Measurements from ENCODE around the gene ERICH4. TPM values are rescaled to one million over a fixed set of nuclear protein-coding genes. Genes with fewer than 3 reads are reported as not detected.

ERICH4 gene
- total RNA-seq, 6 experiments from 2014 or later: not detected

GRCh38 chr19:41422456-41422855 lies 20.5 kb upstream of the ERICH4 start:
- Histone ChIP-seq H3K27me3 (no peaks in the 10 kb centered on the region), H3K27ac (no peak overlapping the region), H3K9me3 (no peaks in the 10 kb centered on the region), H3K4me3 (no peak overlapping the region), H3K36me3 (peaks cover 0 to 63% (median 23%) of the 10 kb centered on the region in 4 donors), H3K4me1 (no peaks in the 10 kb centered on the region)
- no peak for TF ChIP-seq POLR2A (IDR thresholded peaks at IDR 0.05)
- TF ChIP-seq, protein P1, sequence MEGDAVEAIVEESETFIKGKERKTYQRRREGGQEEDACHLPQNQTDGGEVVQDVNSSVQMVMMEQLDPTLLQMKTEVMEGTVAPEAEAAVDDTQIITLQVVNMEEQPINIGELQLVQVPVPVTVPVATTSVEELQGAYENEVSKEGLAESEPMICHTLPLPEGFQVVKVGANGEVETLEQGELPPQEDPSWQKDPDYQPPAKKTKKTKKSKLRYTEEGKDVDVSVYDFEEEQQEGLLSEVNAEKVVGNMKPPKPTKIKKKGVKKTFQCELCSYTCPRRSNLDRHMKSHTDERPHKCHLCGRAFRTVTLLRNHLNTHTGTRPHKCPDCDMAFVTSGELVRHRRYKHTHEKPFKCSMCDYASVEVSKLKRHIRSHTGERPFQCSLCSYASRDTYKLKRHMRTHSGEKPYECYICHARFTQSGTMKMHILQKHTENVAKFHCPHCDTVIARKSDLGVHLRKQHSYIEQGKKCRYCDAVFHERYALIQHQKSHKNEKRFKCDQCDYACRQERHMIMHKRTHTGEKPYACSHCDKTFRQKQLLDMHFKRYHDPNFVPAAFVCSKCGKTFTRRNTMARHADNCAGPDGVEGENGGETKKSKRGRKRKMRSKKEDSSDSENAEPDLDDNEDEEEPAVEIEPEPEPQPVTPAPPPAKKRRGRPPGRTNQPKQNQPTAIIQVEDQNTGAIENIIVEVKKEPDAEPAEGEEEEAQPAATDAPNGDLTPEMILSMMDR (IDR thresholded peaks at IDR 0.05): no peak
- intact Hi-C loops (cut with DNase I): no loop called here
- no peak for DNase-seq
- ATAC-seq: no peak
- 83% methylated on average over 6 of the region's 18 CpGs for WGBS (ENCODE audit: insufficient coverage, low coverage, low lambda C conversion rate, missing lambda C conversion rate)

DNA sequence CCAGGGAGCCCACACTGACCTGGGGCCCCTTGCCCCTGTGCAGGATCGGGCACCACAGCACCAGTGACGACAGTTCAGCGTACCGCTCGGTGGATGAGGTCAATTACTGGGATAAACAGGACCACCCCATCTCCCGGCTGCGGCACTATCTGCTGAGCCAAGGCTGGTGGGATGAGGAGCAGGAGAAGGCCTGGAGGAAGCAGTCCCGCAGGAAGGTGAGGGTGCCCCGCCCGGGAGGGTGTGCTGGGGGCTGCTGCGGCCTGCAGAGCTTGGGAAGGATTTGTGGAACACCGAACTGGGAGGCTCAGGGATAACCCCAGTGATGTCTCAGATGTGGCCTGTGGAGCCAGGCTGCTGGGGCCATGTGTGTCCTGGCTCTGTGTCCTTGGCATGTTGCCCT lies 20.0 kb upstream of the ERICH4 start:
- DNase-seq (no peak), ATAC-seq (no peak)
- WGBS (ENCODE audit: insufficient coverage, low coverage, low lambda C conversion rate, missing lambda C conversion rate): 89% methylated on average over 10 of the region's 12 CpGs
- Histone ChIP-seq H3K36me3 (peaks cover 0 to 63% (median 23%) of the 10 kb centered on the region in 4 donors), H3K27ac (no peak overlapping the region), H3K4me1 (no peaks in the 10 kb centered on the region), H3K27me3 (no peaks in the 10 kb centered on the region), H3K4me3 (no peak overlapping the region), H3K9me3 (no peaks in the 10 kb centered on the region)
- intact Hi-C loops (cut with DNase I): no loop called here
- no peak for TF ChIP-seq POLR2A (IDR thresholded peaks at IDR 0.05)
- TF ChIP-seq, protein P1 (IDR thresholded peaks at IDR 0.05): no peak

- WGBS (ENCODE audit: insufficient coverage, low coverage, low lambda C conversion rate, missing lambda C conversion rate): 33% methylated on average over 3 of the region's 21 CpGs
- no peak for DNase-seq
- no peak overlapping the region for H3K4me3 ChIP-seq
- peaks cover 0 to 48% (median 17%) of the 10 kb centered on the region in 4 donors for H3K36me3 ChIP-seq
- H3K27ac ChIP-seq: no peak overlapping the region
- no peak for ATAC-seq
- intact Hi-C loops (cut with DNase I): no loop called here
- no peaks in the 10 kb centered on the region for H3K9me3 ChIP-seq
- TF ChIP-seq, protein P1 (IDR thresholded peaks at IDR 0.05): no peak
- no peak for TF ChIP-seq POLR2A (IDR thresholded peaks at IDR 0.05)
- no peaks in the 10 kb centered on the region for H3K4me1 ChIP-seq
- H3K27me3 ChIP-seq: no peaks in the 10 kb centered on the region
These were observed 18.4 kb upstream of the ERICH4 start for GRCh38 chr19:41424335-41425173.

GRCh38 chr19:41425174-41426115 lies 17.5 kb upstream of the ERICH4 start:
- no peak overlapping the region for H3K27ac ChIP-seq
- DNase-seq (no peak), ATAC-seq (no peak)
- no peak for TF ChIP-seq POLR2A (IDR thresholded peaks at IDR 0.05)
- TF ChIP-seq, protein P1 (IDR thresholded peaks at IDR 0.05): no peak
- H3K36me3 ChIP-seq: peaks cover 0 to 39% (median 13%) of the 10 kb centered on the region in 4 donors
- no peak overlapping the region for H3K4me3 ChIP-seq
- H3K9me3 ChIP-seq: no peaks in the 10 kb centered on the region
- intact Hi-C loops (cut with DNase I): no loop called here
- 100% methylated on average over 1 of the region's 28 CpGs for WGBS (ENCODE audit: insufficient coverage, low coverage, low lambda C conversion rate, missing lambda C conversion rate)
- no peaks in the 10 kb centered on the region for H3K27me3 ChIP-seq
- H3K4me1 ChIP-seq: no peaks in the 10 kb centered on the region
